ENCODE results near the gene NKAPD1. TPM values are rescaled to one million over a fixed set of nuclear protein-coding genes. Genes with fewer than 3 reads are reported as not detected.

NKAPD1 gene
- total and polyA plus RNA-seq, 2 donors (not counting 3 experiments of a cell fraction or from before 2014, with no cell fraction given), result 7.2 to 16.7 TPM

GRCh38 chr11:112082729-112083128, 8.6 kb downstream of the NKAPD1 start:
- FAIRE-seq (no peak), DNase-seq (ENCODE audit: low read depth, low spot score) (no peak)
- no peak overlapping the region for H3K4me2 ChIP-seq (ENCODE audit: insufficient read depth, low read length)
- no peaks in the 10 kb centered on the region for H3K9me1 ChIP-seq (replicated peaks; ENCODE audit: control insufficient read depth, extremely low read depth, insufficient read depth, low read length)
- peaks cover 15 to 26% of the 10 kb centered on the region in 2 experiments for H3K36me3 ChIP-seq (ENCODE audit: control insufficient read depth in 2 of 2, extremely low read depth in 1 of 2, insufficient read depth in 2 of 2, low read length in 2 of 2)
- H3K4me1 ChIP-seq (ENCODE audit: control insufficient read depth, extremely low read depth, insufficient read depth, low read length), result peaks cover 11% of the 10 kb centered on the region
- ChIA-PET POLR2A (no interaction called here), CTCF (interaction anchor here (1.3 to 1.4 kb wide), 2 partner anchors 40 to 198 kb away, joined by 3 read pairs; no protein-coding TSS in a partner anchor)
- no peaks in the 10 kb centered on the region for H3K27me3 ChIP-seq (ENCODE audit: control insufficient read depth in 2 of 2, insufficient read depth in 2 of 2, low read length in 2 of 2)
- TF ChIP-seq GATA2 (IDR thresholded peaks at IDR 0.05; ENCODE audit: insufficient read depth, insufficient read length, low read depth, low read length) (no peak), POLR2A (IDR thresholded peaks at IDR 0.05; ENCODE audit: low read depth, low read length) (peak; percentile 23)
- no peak overlapping the region for H3K4me3 ChIP-seq (replicated peaks in 1 of 3; ENCODE audit: insufficient read depth in 1 of 3, low read depth in 1 of 3, low read length in 3 of 3)
- intact Hi-C loops (cut with micrococcal nuclease), result loop anchor here (10.0 kb wide), 1 partner anchor 478 kb away; the partner anchor contains the start of gene SIK2
- no peaks in the 10 kb centered on the region for H4K20me1 ChIP-seq (replicated peaks; ENCODE audit: control insufficient read depth, extremely low read depth, insufficient read depth, low read length)
- no peak overlapping the region for H2AFZ ChIP-seq (ENCODE audit: low read depth, low read length)
- dilution Hi-C loops (cut with MboI; ENCODE audit: extremely low pct_ligation_motif_present, low sequenced_read_pairs), result no loop called here
- H3K9me3 ChIP-seq (replicated peaks; ENCODE audit: control insufficient read depth, insufficient read depth, low read length), result no peaks in the 10 kb centered on the region
- H3K9ac ChIP-seq (replicated peaks; ENCODE audit: extremely low read depth, insufficient read depth, low read length), result no peak overlapping the region
- no TSS peak for BruUV-seq (replicated peaks)
- peaks cover 30% of the 10 kb centered on the region for H3K79me2 ChIP-seq (ENCODE audit: control insufficient read depth, insufficient read depth, low read length)
- no peak overlapping the region for H3K27ac ChIP-seq (ENCODE audit: insufficient read depth, low read depth, low read length)

GRCh38 chr11:112085822-112086421, 11.8 kb downstream of the NKAPD1 start:
- CTCF ChIA-PET, result interaction anchor here (1.0 to 1.9 kb wide), 4 partner anchors 28 to 215 kb away, joined by 3 to 9 read pairs (median 8); partner anchors contain the start of gene BCO2

More at GRCh38 chr11:112085822-112086421, 11.8 kb downstream of the NKAPD1 start:
- TF ChIP-seq MAX (IDR thresholded peaks at IDR 0.05; ENCODE audit: insufficient read depth, insufficient read length) (peak; percentile 62), GATA2 (IDR thresholded peaks at IDR 0.05; ENCODE audit: insufficient read depth, insufficient read length, low read depth, low read length) (no peak), MYC (IDR thresholded peaks at IDR 0.05; ENCODE audit: low read depth, low read length) (no peak), EZH2 (IDR thresholded peaks at IDR 0.05; ENCODE audit: borderline replicate concordance, low read depth, low read length, severe bottlenecking) (no peak), POLR2AphosphoS5 (IDR thresholded peaks at IDR 0.05; ENCODE audit: insufficient read depth, low read depth, low read length) (no peak), POLR2A (IDR thresholded peaks at IDR 0.05; ENCODE audit: low read depth, low read length) (peak; percentile 25), FOS (IDR thresholded peaks at IDR 0.05; ENCODE audit: borderline replicate concordance, insufficient read depth, low read length) (no peak)
- Histone ChIP-seq H4K20me1 (replicated peaks; ENCODE audit: control insufficient read depth, extremely low read depth, insufficient read depth, low read length) (no peaks in the 10 kb centered on the region), H3K9ac (replicated peaks; ENCODE audit: extremely low read depth, insufficient read depth, low read length) (peak overlapping the region; percentile 85), H3K36me3 (ENCODE audit: control insufficient read depth in 2 of 2, extremely low read depth in 1 of 2, insufficient read depth in 2 of 2, low read length in 2 of 2) (peaks cover 14 to 16% of the 10 kb centered on the region in 2 experiments), H2AFZ (ENCODE audit: low read depth, low read length) (peak overlapping the region; percentile 61), H3K9me3 (replicated peaks; ENCODE audit: control insufficient read depth, insufficient read depth, low read length) (no peaks in the 10 kb centered on the region), H3K4me2 (ENCODE audit: insufficient read depth, low read length) (peak overlapping the region; percentile 81), H3K79me2 (ENCODE audit: control insufficient read depth, insufficient read depth, low read length) (peaks cover 39% of the 10 kb centered on the region), H3K27ac (ENCODE audit: insufficient read depth, low read depth, low read length) (peak overlapping the region; percentile 42), H3K27me3 (ENCODE audit: control insufficient read depth in 2 of 2, insufficient read depth in 2 of 2, low read length in 2 of 2) (no peaks in the 10 kb centered on the region), H3K4me1 (ENCODE audit: control insufficient read depth, extremely low read depth, insufficient read depth, low read length) (peaks cover 13% of the 10 kb centered on the region), H3K9me1 (replicated peaks; ENCODE audit: control insufficient read depth, extremely low read depth, insufficient read depth, low read length) (no peaks in the 10 kb centered on the region), H3K4me3 (replicated peaks in 1 of 3; ENCODE audit: insufficient read depth in 1 of 3, low read depth in 1 of 3, low read length in 3 of 3) (peak overlapping the region; percentile 37 to 90 (median 86))
- dilution Hi-C loops (cut with MboI; ENCODE audit: extremely low pct_ligation_motif_present, low sequenced_read_pairs), result no loop called here
- TSS peak; percentile 68 for BruUV-seq (replicated peaks)
- POLR2A ChIA-PET, result no interaction called here
- FAIRE-seq (no peak), DNase-seq (ENCODE audit: low read depth, low spot score) (no peak)
- intact Hi-C loops (cut with micrococcal nuclease), result loop anchor here (1.0 to 10.0 kb wide), 8 partner anchors 12 to 481 kb away; partner anchors contain the start of genes BCO2, CFAP68, FDXACB1 and NKAPD1
